GM12873 (cell line): ENCODE data around the gene TMEM123.

Source experiments
- CTCF ChIP-seq: IDR thresholded peaks from 2 replicates; pipeline ENCODE4 v1.5.1; 2012; ENCODE audit warnings: low read depth, mild to moderate bottlenecking, moderate library complexity, low read length, control low read depth; ENCODE audit not compliant: insufficient read depth; ENCODE audit errors: missing control alignments

Gene TMEM123

GRCh38 chr11:102377891-102378290 is 74.7 kb downstream of the TMEM123 start:
- TF ChIP-seq CTCF, result no peak

GRCh38 chr11:102375720-102376399 is 76.7 kb downstream of the TMEM123 start:
- TF ChIP-seq CTCF, result no peak

GRCh38 chr11:102368472-102368871 is 84.1 kb downstream of the TMEM123 start:
- no peak for TF ChIP-seq CTCF

- no peak for TF ChIP-seq CTCF
Measured at GRCh38 chr11:102367364-102367763, 85.2 kb downstream of the TMEM123 start.

GRCh38 chr11:102364991-102365390 is 87.6 kb downstream of the TMEM123 start:
- TF ChIP-seq CTCF, result no peak

- no peak for TF ChIP-seq CTCF
Measured at GRCh38 chr11:102361086-102362031, 91.2 kb downstream of the TMEM123 start.

- TF ChIP-seq CTCF, result no peak
Measured at GRCh38 chr11:102360681-102361080, 91.9 kb downstream of the TMEM123 start.
